ENCODE measurements around the gene SLC16A1. TPM values are rescaled to one million over a fixed set of nuclear protein-coding genes. Genes with fewer than 3 reads are reported as not detected.

SLC16A1 gene
- total and polyA plus RNA-seq, 10 of the 15 experiments (the other 5 are each of a cell fraction or from before 2014, with no cell fraction given), result 39.0 to 106 (median 65.8) TPM

- FAIRE-seq, result no peak
Measured at GRCh38 chr1:112888630-112889029, 67.4 kb downstream of the SLC16A1 start.

GRCh38 chr1:112887599-112888283, 68.3 kb downstream of the SLC16A1 start:
- CTCF ChIA-PET, result no interaction called here
- Histone ChIP-seq H2AFZ (ENCODE audit: control insufficient read depth, low read depth, low read length) (no peak overlapping the region), H3K9me3 (replicated peaks; ENCODE audit: control insufficient read depth, insufficient read depth, low read length) (no peaks in the 10 kb centered on the region), H3K4me2 (ENCODE audit: control insufficient read depth, insufficient read depth) (no peak overlapping the region), H3K27ac (ENCODE audit: control insufficient read depth, insufficient read depth) (no peak overlapping the region), H3K36me3 (ENCODE audit: control insufficient read depth in 2 of 2, insufficient read depth in 2 of 2, low read length in 1 of 2) (no peaks in the 10 kb centered on the region), H3K9ac (ENCODE audit: control insufficient read depth, insufficient read depth, low read length) (no peak overlapping the region), H3K4me3 (no peak overlapping the region), H3K27me3 (replicated peaks in 1 of 2; ENCODE audit: control insufficient read depth in 2 of 2, insufficient read depth in 2 of 2, low read length in 1 of 2) (no peaks in the 10 kb centered on the region), H4K20me1 (ENCODE audit: control insufficient read depth, insufficient read depth) (no peaks in the 10 kb centered on the region), H3K79me2 (ENCODE audit: control insufficient read depth, insufficient read depth, low read length) (no peaks in the 10 kb centered on the region), H3K4me1 (ENCODE audit: control insufficient read depth, insufficient read depth, low read length) (no peaks in the 10 kb centered on the region)
- no peak for DNase-seq (ENCODE audit: low read depth, low spot score)
- in situ Hi-C loops (cut with MboI), result loop anchor here (10.0 kb wide), 1 partner anchor 787 kb away; no protein-coding TSS in a partner anchor
- intact Hi-C loops (cut with micrococcal nuclease; ENCODE audit: unreplicated experiment), result no loop called here
- POLR2A ChIA-PET, result no interaction called here
- no TSS peak for BruUV-seq (replicated peaks)
- ATAC-seq, result no peak
- no peak for FAIRE-seq
- 62% methylated on average over 10 of the region's 10 CpGs for WGBS (ENCODE audit: insufficient coverage, insufficient replicate concordance, low lambda C conversion rate, missing lambda C conversion rate)
- RAD21 ChIA-PET (ENCODE audit: unreplicated experiment), result interaction anchor here (1.2 kb wide), 1 partner anchor 156 kb away, joined by 3 read pairs; no protein-coding TSS in a partner anchor
- SMC1A ChIA-PET (ENCODE audit: uncharacterized antibody, unreplicated experiment), result no interaction called here
- no peak for TF ChIP-seq PBX3 (IDR thresholded peaks at IDR 0.05; ENCODE audit: insufficient replicate concordance, low read depth, low read length)
- TF ChIP-seq E2F8 (IDR thresholded peaks at IDR 0.05; ENCODE audit: low read depth, partially characterized antibody), result no peak
- no peak for TF ChIP-seq ASH2L (IDR thresholded peaks at IDR 0.05; ENCODE audit: borderline replicate concordance, low read depth)
- TF ChIP-seq IKZF2 (IDR thresholded peaks at IDR 0.05), result no peak
- TF ChIP-seq NFYA (IDR thresholded peaks at IDR 0.05; ENCODE audit: borderline replicate concordance, low read depth, low read length), result no peak
- no peak for TF ChIP-seq ZNF274 (IDR thresholded peaks at IDR 0.05; ENCODE audit: insufficient read depth, insufficient read length)
- TF ChIP-seq NR2C2 (IDR thresholded peaks at IDR 0.05; ENCODE audit: borderline replicate concordance, control insufficient read depth, insufficient read length, low read depth), result no peak
- TF ChIP-seq USF1 (IDR thresholded peaks at IDR 0.05; ENCODE audit: borderline replicate concordance, extremely low read length, insufficient read depth, low read depth, low read length), result no peak

More at GRCh38 chr1:112888630-112889029, 67.4 kb downstream of the SLC16A1 start:
- H3K4me3 ChIP-seq, result no peak overlapping the region
- DNase-seq (ENCODE audit: low read depth, low spot score), result no peak
- ChIA-PET CTCF (interaction anchor here (2.9 to 3.2 kb wide), 2 partner anchors 153 to 184 kb away, joined by 14 to 16 read pairs; partner anchors contain the start of gene LRIG2), RAD21 (ENCODE audit: unreplicated experiment) (interaction anchor here (1.2 to 2.1 kb wide), 2 partner anchors 153 to 155 kb away, joined by 3 to 8 read pairs; no protein-coding TSS in a partner anchor), SMC1A (ENCODE audit: uncharacterized antibody, unreplicated experiment) (interaction anchor here (0.7 to 1.0 kb wide), 2 partner anchors 48 to 153 kb away, joined by 4 read pairs; no protein-coding TSS in a partner anchor), POLR2A (no interaction called here)
- no peak overlapping the region for H2AFZ ChIP-seq (ENCODE audit: control insufficient read depth, low read depth, low read length)
- H3K9ac ChIP-seq (ENCODE audit: control insufficient read depth, insufficient read depth, low read length), result no peak overlapping the region
- TF ChIP-seq CBX5 (IDR thresholded peaks at IDR 0.05; ENCODE audit: low read depth) (no peak), TARDBP (IDR thresholded peaks at IDR 0.05; ENCODE audit: borderline replicate concordance) (no peak), RAD51 (IDR thresholded peaks at IDR 0.05) (no peak), CREB1 (IDR thresholded peaks at IDR 0.05; ENCODE audit: low read depth) (no peak), EGR1 (IDR thresholded peaks at IDR 0.05; ENCODE audit: borderline replicate concordance in 1 of 2, low read depth in 2 of 2, low read length in 2 of 2) (no peak)
- H3K4me1 ChIP-seq (ENCODE audit: control insufficient read depth, insufficient read depth, low read length), result no peaks in the 10 kb centered on the region
- H3K27me3 ChIP-seq (replicated peaks in 1 of 2; ENCODE audit: control insufficient read depth in 2 of 2, insufficient read depth in 2 of 2, low read length in 1 of 2), result no peaks in the 10 kb centered on the region
- in situ Hi-C loops (cut with MboI) (loop anchor here (10.0 kb wide), 1 partner anchor 786 kb away; no protein-coding TSS in a partner anchor), intact Hi-C loops (cut with micrococcal nuclease; ENCODE audit: unreplicated experiment) (no loop called here)
- no peak for ATAC-seq
- no TSS peak for BruUV-seq (replicated peaks)
- H3K27ac ChIP-seq (ENCODE audit: control insufficient read depth, insufficient read depth), result no peak overlapping the region
- no peaks in the 10 kb centered on the region; the same call in 2 of the 3 replicates for H3K9me3 ChIP-seq (replicated peaks; ENCODE audit: control insufficient read depth, insufficient read depth, low read length)
- H3K36me3 ChIP-seq (ENCODE audit: control insufficient read depth in 2 of 2, insufficient read depth in 2 of 2, low read length in 1 of 2), result no peaks in the 10 kb centered on the region
- H3K4me2 ChIP-seq (ENCODE audit: control insufficient read depth, insufficient read depth), result no peak overlapping the region
- no peaks in the 10 kb centered on the region for H3K79me2 ChIP-seq (ENCODE audit: control insufficient read depth, insufficient read depth, low read length)
- 9% methylated on average over 2 of the region's 2 CpGs for WGBS (ENCODE audit: insufficient coverage, insufficient replicate concordance, low lambda C conversion rate, missing lambda C conversion rate)
- H4K20me1 ChIP-seq (ENCODE audit: control insufficient read depth, insufficient read depth), result no peaks in the 10 kb centered on the region
